ENCODE results near the gene LUZP4. TPM values are rescaled to one million over a fixed set of nuclear protein-coding genes. Genes with fewer than 3 reads are reported as not detected.
"Not testable (repeated sequence)": the region's sequence is repeated elsewhere in the genome, so short reads cannot be mapped to it uniquely, and the experiment has no call there.

Gene LUZP4
- total RNA-seq, 4 donors from 2014 or later: not detected

DNA sequence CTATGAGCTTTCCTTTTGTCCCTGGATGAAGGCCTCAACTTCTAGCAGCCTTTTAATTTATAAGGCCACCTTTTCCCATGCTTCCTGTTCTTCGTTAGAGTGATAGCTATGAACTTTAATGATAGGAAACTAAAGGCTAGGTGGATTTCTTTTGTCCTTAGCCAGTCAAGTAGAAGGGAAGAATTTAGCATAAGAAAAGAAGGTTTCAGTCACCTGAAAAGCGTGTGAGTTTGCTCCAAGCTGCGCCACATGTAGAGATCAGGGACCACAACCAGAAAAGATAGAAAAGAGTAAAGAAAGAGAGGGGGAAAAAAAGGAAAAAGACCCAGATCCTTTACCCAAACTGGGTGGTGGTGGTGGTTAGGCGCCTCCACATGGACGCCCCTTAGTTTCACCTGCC is 28.6 kb downstream of the LUZP4 start:
- Histone ChIP-seq H3K4me1 (no peaks in the 10 kb centered on the region), H3K9me3 (no peaks in the 10 kb centered on the region), H3K27ac (no peak overlapping the region), H3K4me3 (no peak overlapping the region), H3K27me3 (no peaks in the 10 kb centered on the region), H3K36me3 (no peaks in the 10 kb centered on the region)
- TF ChIP-seq, protein P1, sequence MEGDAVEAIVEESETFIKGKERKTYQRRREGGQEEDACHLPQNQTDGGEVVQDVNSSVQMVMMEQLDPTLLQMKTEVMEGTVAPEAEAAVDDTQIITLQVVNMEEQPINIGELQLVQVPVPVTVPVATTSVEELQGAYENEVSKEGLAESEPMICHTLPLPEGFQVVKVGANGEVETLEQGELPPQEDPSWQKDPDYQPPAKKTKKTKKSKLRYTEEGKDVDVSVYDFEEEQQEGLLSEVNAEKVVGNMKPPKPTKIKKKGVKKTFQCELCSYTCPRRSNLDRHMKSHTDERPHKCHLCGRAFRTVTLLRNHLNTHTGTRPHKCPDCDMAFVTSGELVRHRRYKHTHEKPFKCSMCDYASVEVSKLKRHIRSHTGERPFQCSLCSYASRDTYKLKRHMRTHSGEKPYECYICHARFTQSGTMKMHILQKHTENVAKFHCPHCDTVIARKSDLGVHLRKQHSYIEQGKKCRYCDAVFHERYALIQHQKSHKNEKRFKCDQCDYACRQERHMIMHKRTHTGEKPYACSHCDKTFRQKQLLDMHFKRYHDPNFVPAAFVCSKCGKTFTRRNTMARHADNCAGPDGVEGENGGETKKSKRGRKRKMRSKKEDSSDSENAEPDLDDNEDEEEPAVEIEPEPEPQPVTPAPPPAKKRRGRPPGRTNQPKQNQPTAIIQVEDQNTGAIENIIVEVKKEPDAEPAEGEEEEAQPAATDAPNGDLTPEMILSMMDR (IDR thresholded peaks at IDR 0.05): no peak
- WGBS, 2 donors (ENCODE audit: low coverage in 1 of 2): 70% methylated on average over 2 of the region's 5 CpGs; no CpG with 5 or more reads in 1 of the 2 donors
- ATAC-seq: no peak

DNA sequence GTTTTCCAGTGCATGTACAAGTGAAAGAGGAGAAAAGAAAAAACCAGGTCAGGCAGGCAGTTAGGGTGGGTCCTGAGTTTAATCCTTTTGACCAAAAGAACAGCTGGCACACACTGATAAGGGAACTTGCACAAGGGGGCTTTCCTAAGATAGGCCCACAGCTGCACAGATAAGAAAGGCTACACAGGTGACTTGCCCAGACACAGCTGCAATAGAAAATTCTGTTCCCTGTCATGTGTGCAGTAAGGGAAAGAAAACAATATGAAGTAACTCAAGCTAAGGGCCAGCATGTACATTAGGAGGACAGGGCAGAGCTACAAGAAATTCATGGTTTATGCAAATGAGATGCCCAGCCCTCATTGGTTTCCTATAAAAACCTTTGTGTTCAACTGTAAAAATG is 32.9 kb downstream of the LUZP4 start:
- Histone ChIP-seq H3K4me1 (no peaks in the 10 kb centered on the region), H3K27ac (no peak overlapping the region), H3K4me3 (no peak overlapping the region), H3K27me3 (no peaks in the 10 kb centered on the region), H3K9me3 (no peaks in the 10 kb centered on the region), H3K36me3 (no peaks in the 10 kb centered on the region)
- ATAC-seq: no peak
- TF ChIP-seq, protein P1 (IDR thresholded peaks at IDR 0.05): no peak
- TF ChIP-seq POLR2A (IDR thresholded peaks at IDR 0.05) (no peak), EP300 (IDR thresholded peaks at IDR 0.05) (no peak), POLR2AphosphoS5 (IDR thresholded peaks at IDR 0.05) (no peak)

GRCh38 chrX:115324194-115324593 is 34.7 kb downstream of the LUZP4 start:
- no CpG with 5 or more reads among the region's 3 CpGs for WGBS, 2 donors (ENCODE audit: low coverage in 1 of 2)
- TF ChIP-seq, protein P1 (IDR thresholded peaks at IDR 0.05): no peak
- no peak for TF ChIP-seq POLR2A (IDR thresholded peaks at IDR 0.05)
- no peak for TF ChIP-seq EP300 (IDR thresholded peaks at IDR 0.05)
- no peak for TF ChIP-seq POLR2AphosphoS5 (IDR thresholded peaks at IDR 0.05)

DNA sequence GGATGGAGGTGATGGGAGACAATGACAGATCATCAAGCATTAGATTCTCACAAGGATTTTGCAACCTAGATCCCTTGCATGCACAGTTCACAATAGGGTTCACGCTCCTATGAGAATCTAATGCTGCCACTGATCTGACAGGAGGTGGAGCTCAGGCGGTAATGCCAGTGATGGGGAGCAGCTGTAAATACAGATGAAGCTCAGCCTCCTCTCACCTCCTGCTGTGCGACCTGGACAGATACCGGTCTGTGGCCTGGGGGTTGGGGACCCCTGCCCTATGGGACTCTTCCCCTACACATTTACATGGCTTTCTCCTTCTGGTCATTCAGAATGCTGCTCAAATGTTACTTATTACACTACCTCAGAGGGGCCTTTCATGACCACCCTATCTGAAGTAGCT is 39.8 kb downstream of the LUZP4 start:
- H3K36me3 ChIP-seq, ATAC-seq, H3K27me3 ChIP-seq, H3K4me1 ChIP-seq, H3K9me3 ChIP-seq, H3K4me3 ChIP-seq, H3K27ac ChIP-seq: not testable (repeated sequence)
- 40 to 72% methylated on average over 1 to 3 of the region's 4 CpGs for WGBS, 2 donors (ENCODE audit: low coverage in 1 of 2)

More at GRCh38 chrX:115324194-115324593, 34.7 kb downstream of the LUZP4 start:
- H3K36me3 ChIP-seq: no peaks in the 10 kb centered on the region
- no peaks in the 10 kb centered on the region for H3K4me1 ChIP-seq
- H3K4me3 ChIP-seq: no peak overlapping the region
- H3K9me3 ChIP-seq: no peaks in the 10 kb centered on the region
- H3K27ac ChIP-seq: no peak overlapping the region
- ATAC-seq: no peak
- no peaks in the 10 kb centered on the region for H3K27me3 ChIP-seq

DNA sequence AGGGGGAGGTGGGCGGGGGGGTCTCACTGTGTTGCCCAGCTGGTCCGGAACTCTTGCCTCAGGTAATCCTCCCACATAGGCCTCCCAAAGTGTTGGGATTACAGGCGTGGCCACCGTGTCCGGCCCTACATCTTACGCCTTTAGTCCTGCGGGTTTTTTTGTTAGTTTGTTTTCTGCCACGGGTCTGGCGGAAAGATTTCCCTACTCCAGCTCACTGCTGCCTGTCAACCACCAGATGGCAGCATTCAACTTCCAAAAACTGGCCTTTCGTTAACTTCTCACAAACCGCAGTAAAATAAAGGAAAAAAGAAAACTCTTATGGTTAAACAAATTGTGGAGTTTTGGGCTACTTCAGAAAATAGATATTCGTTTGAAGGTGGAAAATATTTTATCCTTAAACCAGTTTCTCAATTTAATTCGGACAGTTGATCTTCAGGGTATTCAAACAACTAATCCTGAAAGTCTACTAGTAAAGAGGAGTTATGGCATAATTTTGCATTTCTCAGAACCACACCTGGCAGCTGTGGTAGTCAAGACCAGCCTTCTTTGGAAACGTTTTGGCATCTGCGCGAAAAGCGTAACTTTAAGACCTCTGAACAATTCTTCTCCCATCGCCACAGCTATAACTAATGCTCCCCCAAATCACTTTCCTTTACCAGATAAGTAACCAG is 41.1 kb downstream of the LUZP4 start:
- Histone ChIP-seq H3K9me3 (no peaks in the 10 kb centered on the region), H3K27me3 (no peaks in the 10 kb centered on the region), H3K36me3 (no peaks in the 10 kb centered on the region), H3K4me1 (no peaks in the 10 kb centered on the region), H3K27ac (peak overlapping the region in 2 of 4 donors; percentile 21 to 33), H3K4me3 (peak overlapping the region; percentile 17 to 18)
- 16% methylated on average over 15 to 17 of the region's 18 CpGs for WGBS, 2 donors (ENCODE audit: low coverage in 1 of 2)
- no peak for TF ChIP-seq POLR2AphosphoS5 (IDR thresholded peaks at IDR 0.05)
- TF ChIP-seq, protein P1 (IDR thresholded peaks at IDR 0.05): peak; percentile 51 to 93 (median 79)
- peak; percentile 69 for ATAC-seq

Measured in gastroesophageal sphincter (tissue), 4 donors.